Panc1 (cell line): ENCODE results near the gene SPATA1. TPM values are rescaled to one million over a fixed set of nuclear protein-coding genes. Genes with fewer than 3 reads are reported as not detected.
"Not testable (repeated sequence)": the region's sequence is repeated elsewhere in the genome, so short reads cannot be mapped to it uniquely, and the experiment has no call there.

Source experiments
- ATAC-seq: fragments of 200-7000 bp; cut with Tn5 transposase; 2 replicates; pipeline ENCODE4 v1.9.1; 2020; ENCODE audit warnings: mild to moderate bottlenecking, moderate library complexity
- BruUV-seq: library from RNA; stranded (reverse); fragments of 400-500 nt; replicated peaks from 2 replicates; lab custom pipeline; 2021; lab: Mats Ljungman, UMichigan
- CTCF ChIA-PET: fragments of 300-600 bp; sonication (Branson Sonifier 250); formaldehyde crosslinking; loops from one replicate; lab custom pipeline; 2022; ENCODE audit warnings: antibody characterized with exemption; lab: Charles Lee
- POLR2A ChIA-PET: fragments of 300-600 bp; sonication (Branson Sonifier 250); formaldehyde crosslinking; loops from one replicate; lab custom pipeline; 2022; ENCODE audit warnings: antibody characterized with exemption; lab: Charles Lee
- DNase-seq: peaks from one replicate; pipeline ENCODE4 v3.0.0-alpha.2; 2010; ENCODE audit warnings: low read depth, low spot score
- H3K27ac ChIP-seq: 2 replicates; pipeline ENCODE4 v1.5.1; 2011; ENCODE audit warnings: mild to moderate bottlenecking, low read length, inconsistent platforms
- H3K27me3 ChIP-seq: fragments of 200-500 bp; sonication (Bioruptor generic); 2 replicates; pipeline ENCODE4 v1.6.0; 2014; ENCODE audit warnings: low read length, inconsistent platforms; ENCODE audit not compliant: control insufficient read depth, insufficient read depth
- H3K36me3 ChIP-seq: fragments of 200-500 bp; sonication (Bioruptor generic); 2 replicates; pipeline ENCODE4 v1.5.1; 2014; ENCODE audit warnings: inconsistent platforms, mild to moderate bottlenecking, low read length, moderate library complexity; ENCODE audit not compliant: control insufficient read depth, insufficient read depth
- H3K4me1 ChIP-seq: 2 replicates; pipeline ENCODE4 v1.5.1; 2011; ENCODE audit warnings: inconsistent platforms, mild to moderate bottlenecking, low read length, moderate library complexity; ENCODE audit not compliant: control insufficient read depth, insufficient read depth
- H3K4me3 ChIP-seq, 2 experiments: 2 replicates each; pipeline ENCODE4 v1.5.1; 2011 to 2012; ENCODE audit warnings: low read depth in 2 of 2, low read length in 2 of 2, mild to moderate bottlenecking in 2 of 2, inconsistent platforms in 1 of 2, moderate library complexity in 1 of 2
- H3K9me3 ChIP-seq: fragments of 200-500 bp; sonication (Bioruptor generic); 2 replicates; pipeline ENCODE4 v1.5.1; 2014; ENCODE audit warnings: low read depth, mild to moderate bottlenecking, inconsistent platforms, low read length, moderate library complexity; ENCODE audit not compliant: control insufficient read depth, insufficient read depth
- CTCF ChIP-seq: fragments of 450-650 bp; IDR thresholded peaks from 2 replicates; pipeline ENCODE4 v1.5.1; 2017; ENCODE audit warnings: mild to moderate bottlenecking
- POLR2AphosphoS5 ChIP-seq: IDR thresholded peaks from 2 replicates; pipeline ENCODE4 v1.6.1; 2012; ENCODE audit warnings: mild to moderate bottlenecking, low read depth, low read length, moderate library complexity
- SIN3A ChIP-seq: IDR thresholded peaks from 2 replicates; pipeline ENCODE4 v1.6.1; 2012; ENCODE audit warnings: low read depth, mild to moderate bottlenecking, low read length, moderate library complexity, borderline replicate concordance; ENCODE audit not compliant: insufficient read depth
- TCF7L2 ChIP-seq: IDR thresholded peaks from 2 replicates; pipeline ENCODE4 v1.6.1; 2011; ENCODE audit warnings: mild to moderate bottlenecking, low read depth, low read length, inconsistent platforms
- in situ Hi-C: cut with HindIII; loops from 2 replicates; pipeline ENCODE4 v1.10.0; 2016; ENCODE audit warnings: low sequenced_read_pairs, low pct_unique_long_range_greater_than_20kb
- intact Hi-C: fragments of 100-400 bp; cut with micrococcal nuclease; formaldehyde crosslinking; loops from one replicate; pipeline ENCODE4 v1.10.0; 2022; ENCODE audit not compliant: unreplicated experiment
- total RNA-seq: library from RNA; stranded (reverse); gene quantifications from one replicate; pipeline ENCODE4 v1.2.1, GENCODE V29; 2021; ENCODE audit not compliant: unreplicated experiment
- TF ChIP-seq, protein P1 (sequence below), 2 experiments: IDR thresholded peaks; 2 replicates each; pipeline ENCODE4 v1.6.1; 2011 to 2012; ENCODE audit warnings: low read depth in 2 of 2, control low read depth in 1 of 2, low read length in 1 of 2, mild to moderate bottlenecking in 1 of 2, moderate library complexity in 1 of 2; ENCODE audit not compliant: insufficient read depth in 1 of 2

The SPATA1 gene
- total RNA-seq, 1 experiment from 2014 or later = 5.0 TPM

- no peak for DNase-seq
- no peak for TF ChIP-seq CTCF
- TF ChIP-seq, protein P1, sequence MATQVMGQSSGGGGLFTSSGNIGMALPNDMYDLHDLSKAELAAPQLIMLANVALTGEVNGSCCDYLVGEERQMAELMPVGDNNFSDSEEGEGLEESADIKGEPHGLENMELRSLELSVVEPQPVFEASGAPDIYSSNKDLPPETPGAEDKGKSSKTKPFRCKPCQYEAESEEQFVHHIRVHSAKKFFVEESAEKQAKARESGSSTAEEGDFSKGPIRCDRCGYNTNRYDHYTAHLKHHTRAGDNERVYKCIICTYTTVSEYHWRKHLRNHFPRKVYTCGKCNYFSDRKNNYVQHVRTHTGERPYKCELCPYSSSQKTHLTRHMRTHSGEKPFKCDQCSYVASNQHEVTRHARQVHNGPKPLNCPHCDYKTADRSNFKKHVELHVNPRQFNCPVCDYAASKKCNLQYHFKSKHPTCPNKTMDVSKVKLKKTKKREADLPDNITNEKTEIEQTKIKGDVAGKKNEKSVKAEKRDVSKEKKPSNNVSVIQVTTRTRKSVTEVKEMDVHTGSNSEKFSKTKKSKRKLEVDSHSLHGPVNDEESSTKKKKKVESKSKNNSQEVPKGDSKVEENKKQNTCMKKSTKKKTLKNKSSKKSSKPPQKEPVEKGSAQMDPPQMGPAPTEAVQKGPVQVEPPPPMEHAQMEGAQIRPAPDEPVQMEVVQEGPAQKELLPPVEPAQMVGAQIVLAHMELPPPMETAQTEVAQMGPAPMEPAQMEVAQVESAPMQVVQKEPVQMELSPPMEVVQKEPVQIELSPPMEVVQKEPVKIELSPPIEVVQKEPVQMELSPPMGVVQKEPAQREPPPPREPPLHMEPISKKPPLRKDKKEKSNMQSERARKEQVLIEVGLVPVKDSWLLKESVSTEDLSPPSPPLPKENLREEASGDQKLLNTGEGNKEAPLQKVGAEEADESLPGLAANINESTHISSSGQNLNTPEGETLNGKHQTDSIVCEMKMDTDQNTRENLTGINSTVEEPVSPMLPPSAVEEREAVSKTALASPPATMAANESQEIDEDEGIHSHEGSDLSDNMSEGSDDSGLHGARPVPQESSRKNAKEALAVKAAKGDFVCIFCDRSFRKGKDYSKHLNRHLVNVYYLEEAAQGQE (IDR thresholded peaks at IDR 0.05; ENCODE audit: insufficient read depth in 1 of 2, low read depth in 2 of 2, low read length in 1 of 2) = no peak
- TF ChIP-seq SIN3A = peak; percentile 97; the same call in 1 of the 2 replicates
- TF ChIP-seq TCF7L2 = peak; percentile 14; the same call in 1 of the 2 replicates
- TF ChIP-seq POLR2AphosphoS5 = 0 out of 2 replicates have a peak, but pooled peaks have one; percentile 2
- in situ Hi-C loops (no loop called here), intact Hi-C loops (loop anchor here (1.0 to 5.0 kb wide), 3 partner anchors 12 to 247 kb away; no protein-coding TSS in a partner anchor)
- peak; percentile 73 for ATAC-seq
- ChIA-PET CTCF (interaction anchor here (0.6 to 1.5 kb wide), 3 partner anchors 26 to 115 kb away, joined by 3 to 11 read pairs (median 3); partner anchors contain the start of gene RPF1), POLR2A (interaction anchor here (0.7 to 2.2 kb wide), 8 partner anchors 15 to 935 kb away, joined by 3 to 11 read pairs (median 4); partner anchors contain the start of genes CTBS and PRKACB)
- Histone ChIP-seq H3K4me3 (peak overlapping the region; percentile 79 to 91), H3K27ac (peak overlapping the region; percentile 98), H3K9me3 (peaks cover 4% of the 10 kb centered on the region; the same call in 1 of the 2 replicates), H3K4me1 (peaks cover 38% of the 10 kb centered on the region), H3K27me3 (no peaks in the 10 kb centered on the region), H3K36me3 (peaks cover 12% of the 10 kb centered on the region)
- no TSS peak for BruUV-seq
These were observed 639 bp upstream of the SPATA1 start for GRCh38 chr1:84505493-84506001.

- no peak for DNase-seq
- in situ Hi-C loops = no loop called here
- no peak for ATAC-seq
These were observed 705 bp downstream of the SPATA1 start for GRCh38 chr1:84506729-84507453.

DNA sequence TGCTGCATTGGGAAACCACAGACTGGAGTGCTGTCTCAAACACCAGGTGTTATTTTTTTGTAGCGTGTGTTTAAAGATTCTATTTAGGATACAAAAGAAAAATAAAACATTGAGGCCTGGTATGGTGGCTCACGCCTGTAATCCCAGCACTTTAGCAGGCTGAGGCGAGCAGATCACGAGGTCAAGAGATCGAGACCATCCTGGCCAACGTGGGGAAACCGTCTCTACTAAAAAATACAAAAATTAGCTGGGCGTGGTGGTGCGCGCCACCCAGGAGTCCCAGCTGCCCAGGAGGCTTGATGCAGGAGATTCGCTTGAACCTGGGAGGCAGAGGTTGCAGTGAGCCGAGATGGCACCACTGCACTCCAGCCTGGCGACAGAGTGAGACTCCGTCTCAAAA, 1.7 kb downstream of the SPATA1 start:
- H3K27me3 ChIP-seq, H3K36me3 ChIP-seq, BruUV-seq, H3K9me3 ChIP-seq, in situ Hi-C loops, DNase-seq, CTCF ChIA-PET, ATAC-seq: not testable (repeated sequence)
- peak overlapping the region in 1 of 2 experiments; percentile 79; a peak in 2 of 4 replicates for H3K4me3 ChIP-seq
- intact Hi-C loops = loop anchor here (2.0 to 5.0 kb wide), 2 partner anchors 65 to 244 kb away; no protein-coding TSS in a partner anchor
- peaks cover 21% of the 10 kb centered on the region for H3K4me1 ChIP-seq
- POLR2A ChIA-PET = interaction anchor here (1.3 kb wide), 1 partner anchor 33 kb away, joined by 4 read pairs; no protein-coding TSS in a partner anchor
- H3K27ac ChIP-seq = peak overlapping the region; percentile 98; the same call in 1 of the 2 replicates

More at GRCh38 chr1:84506729-84507453, 705 bp downstream of the SPATA1 start:
- TSS peak; percentile 85 for BruUV-seq
- ChIA-PET CTCF (interaction anchor here (0.9 to 1.5 kb wide), 3 partner anchors 20 to 250 kb away, joined by 3 to 11 read pairs (median 3); no protein-coding TSS in a partner anchor), POLR2A (interaction anchor here (0.6 to 2.2 kb wide), 7 partner anchors 27 to 1938 kb away, joined by 3 to 11 read pairs (median 5); partner anchors contain the start of gene CTBS)
- Histone ChIP-seq H3K9me3 (peaks cover 4% of the 10 kb centered on the region; the same call in 1 of the 2 replicates), H3K4me1 (peaks cover 26% of the 10 kb centered on the region), H3K27me3 (no peaks in the 10 kb centered on the region), H3K36me3 (peaks cover 3% of the 10 kb centered on the region; the same call in 1 of the 2 replicates), H3K4me3 (peak overlapping the region; percentile 79 to 91), H3K27ac (peak overlapping the region; percentile 98)
- intact Hi-C loops = loop anchor here (2.0 to 5.0 kb wide), 2 partner anchors 66 to 245 kb away; no protein-coding TSS in a partner anchor
- TF ChIP-seq SIN3A = 0 out of 2 replicates have a peak, but pooled peaks have one; percentile 89
- TF ChIP-seq CTCF = no peak
